ENCODE measurements around the gene C4orf50. TPM values are rescaled to one million over a fixed set of nuclear protein-coding genes. Genes with fewer than 3 reads are reported as not detected.

Gene C4orf50
- total RNA-seq, 1 donor from 2014 or later: not detected

DNA sequence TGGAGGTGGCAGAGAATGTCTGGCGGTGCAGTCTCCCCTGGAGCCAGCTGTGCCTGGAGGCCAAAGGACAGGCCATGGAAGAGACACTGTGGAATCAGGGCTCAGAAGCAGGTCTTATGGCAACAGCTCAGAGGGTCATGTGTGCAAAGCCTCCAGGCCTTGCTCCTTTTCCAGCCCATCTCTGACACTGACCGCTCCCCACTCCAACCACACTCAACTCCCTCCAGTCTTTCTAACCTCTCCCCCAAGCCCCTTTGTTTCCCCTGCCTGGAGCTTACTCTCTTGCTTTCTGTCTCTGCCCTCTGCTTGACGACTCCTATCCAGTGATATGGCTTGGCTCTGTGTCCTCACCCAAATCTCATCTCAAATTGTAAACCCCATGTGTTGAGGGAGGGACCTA, 91.1 kb downstream of the C4orf50 start:
- H3K27ac ChIP-seq (replicated peaks): no peak overlapping the region
- TF ChIP-seq, protein P1, sequence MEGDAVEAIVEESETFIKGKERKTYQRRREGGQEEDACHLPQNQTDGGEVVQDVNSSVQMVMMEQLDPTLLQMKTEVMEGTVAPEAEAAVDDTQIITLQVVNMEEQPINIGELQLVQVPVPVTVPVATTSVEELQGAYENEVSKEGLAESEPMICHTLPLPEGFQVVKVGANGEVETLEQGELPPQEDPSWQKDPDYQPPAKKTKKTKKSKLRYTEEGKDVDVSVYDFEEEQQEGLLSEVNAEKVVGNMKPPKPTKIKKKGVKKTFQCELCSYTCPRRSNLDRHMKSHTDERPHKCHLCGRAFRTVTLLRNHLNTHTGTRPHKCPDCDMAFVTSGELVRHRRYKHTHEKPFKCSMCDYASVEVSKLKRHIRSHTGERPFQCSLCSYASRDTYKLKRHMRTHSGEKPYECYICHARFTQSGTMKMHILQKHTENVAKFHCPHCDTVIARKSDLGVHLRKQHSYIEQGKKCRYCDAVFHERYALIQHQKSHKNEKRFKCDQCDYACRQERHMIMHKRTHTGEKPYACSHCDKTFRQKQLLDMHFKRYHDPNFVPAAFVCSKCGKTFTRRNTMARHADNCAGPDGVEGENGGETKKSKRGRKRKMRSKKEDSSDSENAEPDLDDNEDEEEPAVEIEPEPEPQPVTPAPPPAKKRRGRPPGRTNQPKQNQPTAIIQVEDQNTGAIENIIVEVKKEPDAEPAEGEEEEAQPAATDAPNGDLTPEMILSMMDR (IDR thresholded peaks at IDR 0.05; ENCODE audit: borderline replicate concordance): no peak
- peaks cover 95% of the 10 kb centered on the region for H3K27me3 ChIP-seq (ENCODE audit: low read depth)
- no peak for DNase-seq
- intact Hi-C loops (cut with micrococcal nuclease): no loop called here
- H3K9me3 ChIP-seq (replicated peaks): no peaks in the 10 kb centered on the region
- H3K4me1 ChIP-seq: no peaks in the 10 kb centered on the region
- H3K4me3 ChIP-seq: no peak overlapping the region
- no peaks in the 10 kb centered on the region for H3K36me3 ChIP-seq

DNA sequence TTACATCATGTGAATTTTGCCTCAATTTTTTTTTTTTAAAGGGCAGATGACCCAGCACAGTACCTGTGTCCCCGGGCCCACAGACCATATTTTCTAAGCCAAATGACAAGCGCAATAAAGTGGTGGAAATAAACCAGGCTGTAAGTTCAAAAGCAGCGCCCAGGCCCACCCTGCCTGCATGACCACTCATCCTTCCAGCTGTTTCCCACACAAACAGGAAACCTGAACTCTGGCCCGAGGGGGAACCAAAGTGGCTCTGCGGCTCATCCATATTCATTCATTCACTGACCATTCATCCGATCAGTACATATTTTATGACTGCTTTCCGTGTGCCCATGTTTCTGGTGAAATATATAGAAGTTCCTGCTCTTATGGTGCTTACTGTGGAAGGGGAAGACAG, 91.6 kb downstream of the C4orf50 start:
- Histone ChIP-seq H3K4me3 (no peak overlapping the region), H3K4me1 (no peaks in the 10 kb centered on the region), H3K27me3 (ENCODE audit: low read depth) (peaks cover 95% of the 10 kb centered on the region), H3K27ac (replicated peaks) (no peak overlapping the region), H3K9me3 (replicated peaks) (no peaks in the 10 kb centered on the region), H3K36me3 (no peaks in the 10 kb centered on the region)
- TF ChIP-seq, protein P1 (IDR thresholded peaks at IDR 0.05; ENCODE audit: borderline replicate concordance): no peak
- DNase-seq: no peak
- intact Hi-C loops (cut with micrococcal nuclease): no loop called here

DNA sequence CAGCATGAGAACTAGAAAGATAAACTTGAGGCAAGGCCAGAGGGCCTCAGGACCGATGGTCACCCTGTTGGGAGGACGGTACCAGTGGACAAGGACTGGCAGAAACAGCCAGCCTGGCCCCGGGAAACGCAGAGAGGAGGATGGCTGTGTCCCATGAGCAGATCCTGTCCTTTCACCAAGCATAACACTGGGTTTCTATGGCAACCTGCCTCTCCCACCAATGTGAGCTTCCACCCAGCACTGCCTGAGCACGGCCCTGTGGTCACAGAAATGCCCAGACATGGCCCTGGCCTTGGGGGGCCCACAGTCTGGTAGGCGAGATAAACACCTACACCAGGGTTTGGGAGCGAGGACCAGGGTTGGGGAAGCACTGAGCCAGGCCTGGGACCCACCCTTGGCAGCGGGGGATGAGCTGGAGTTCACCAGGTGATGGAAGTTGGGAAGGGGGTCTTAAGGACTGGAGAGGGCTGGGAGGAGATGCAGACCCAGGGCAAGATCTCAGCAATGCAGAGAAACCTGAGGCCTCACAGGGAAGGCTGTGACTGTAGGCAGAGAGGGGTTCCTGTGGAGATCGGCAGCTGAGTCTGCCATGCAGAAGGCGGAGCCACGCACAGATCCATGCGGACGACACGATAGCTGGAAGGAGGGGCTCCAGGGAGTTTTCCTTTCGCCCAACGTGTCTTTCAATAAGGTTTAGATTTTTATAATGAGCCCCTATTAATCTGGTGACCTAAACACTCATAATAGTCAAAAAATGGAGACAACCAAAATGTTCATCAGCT, 92.6 kb downstream of the C4orf50 start:
- no peak for DNase-seq
- no peaks in the 10 kb centered on the region for H3K4me1 ChIP-seq
- intact Hi-C loops (cut with micrococcal nuclease): no loop called here
- no peaks in the 10 kb centered on the region for H3K9me3 ChIP-seq (replicated peaks)
- no peak overlapping the region for H3K4me3 ChIP-seq
- H3K27ac ChIP-seq (replicated peaks): no peak overlapping the region
- TF ChIP-seq, protein P1 (IDR thresholded peaks at IDR 0.05; ENCODE audit: borderline replicate concordance): no peak
- peaks cover 96% of the 10 kb centered on the region for H3K27me3 ChIP-seq (ENCODE audit: low read depth)
- no peaks in the 10 kb centered on the region for H3K36me3 ChIP-seq

DNA sequence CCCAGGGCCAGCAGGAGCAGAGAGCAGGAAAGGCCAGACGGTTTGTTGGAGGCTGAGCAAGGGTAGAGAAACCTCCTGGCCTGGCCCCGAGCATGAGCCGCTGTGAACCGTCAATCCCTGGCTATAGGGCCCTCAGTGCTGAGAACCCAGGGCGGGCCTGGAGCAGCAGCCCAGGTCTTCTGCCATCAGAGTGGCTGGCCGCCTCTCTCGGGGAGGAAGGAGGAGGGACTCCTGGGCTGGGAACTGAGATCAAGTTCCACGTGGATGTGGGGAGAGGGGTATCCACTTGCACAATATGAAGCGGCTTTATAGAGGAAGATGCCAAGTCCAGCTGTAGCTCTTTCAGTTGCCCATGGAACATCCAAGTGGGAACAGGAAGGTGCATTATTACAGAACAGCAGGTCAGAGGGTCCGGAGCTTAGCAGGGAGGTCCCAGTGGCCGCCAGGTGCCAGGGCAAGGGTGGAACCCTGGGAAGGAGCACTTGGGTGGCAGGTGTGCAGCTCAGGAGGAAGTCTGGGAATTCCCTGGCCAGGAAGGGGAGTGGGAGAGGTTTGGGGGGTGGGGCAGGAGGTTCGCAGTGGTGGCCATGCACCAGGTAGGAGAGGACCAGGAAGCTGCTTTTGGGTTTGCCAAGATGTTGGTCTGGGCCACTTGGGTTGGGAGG, 93.6 kb downstream of the C4orf50 start:
- no peak overlapping the region for H3K27ac ChIP-seq (replicated peaks)
- H3K27me3 ChIP-seq (ENCODE audit: low read depth): peaks cover 96% of the 10 kb centered on the region
- intact Hi-C loops (cut with micrococcal nuclease): no loop called here
- DNase-seq: no peak
- H3K4me3 ChIP-seq: no peak overlapping the region
- H3K4me1 ChIP-seq: no peaks in the 10 kb centered on the region
- no peaks in the 10 kb centered on the region for H3K36me3 ChIP-seq
- TF ChIP-seq, protein P1 (IDR thresholded peaks at IDR 0.05; ENCODE audit: borderline replicate concordance): no peak
- H3K9me3 ChIP-seq (replicated peaks): no peaks in the 10 kb centered on the region

DNA sequence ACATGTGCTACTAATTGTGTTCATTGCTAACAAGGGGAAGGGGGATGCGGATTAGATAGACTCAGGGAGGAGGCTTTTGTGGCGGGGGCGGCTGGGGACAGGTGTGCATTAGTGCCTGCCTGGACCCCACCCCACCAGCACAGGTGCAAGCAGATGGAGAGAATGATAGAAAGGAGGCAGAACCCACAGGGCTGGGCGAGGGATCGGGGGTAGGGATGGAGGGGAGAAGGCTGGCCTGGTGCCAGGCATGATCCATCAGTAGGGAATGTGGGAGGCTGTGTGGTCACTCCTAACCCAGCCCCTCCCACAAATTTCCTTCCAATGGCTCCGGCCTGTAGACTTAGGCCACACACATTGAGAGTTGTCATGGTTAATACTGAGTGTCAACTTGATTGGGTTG, 94.9 kb downstream of the C4orf50 start:
- peaks cover 96% of the 10 kb centered on the region for H3K27me3 ChIP-seq (ENCODE audit: low read depth)
- no peak overlapping the region for H3K27ac ChIP-seq (replicated peaks)
- no peaks in the 10 kb centered on the region for H3K9me3 ChIP-seq (replicated peaks)
- DNase-seq: no peak
- TF ChIP-seq, protein P1 (IDR thresholded peaks at IDR 0.05; ENCODE audit: borderline replicate concordance): no peak
- no peaks in the 10 kb centered on the region for H3K36me3 ChIP-seq
- intact Hi-C loops (cut with micrococcal nuclease): no loop called here
- no peaks in the 10 kb centered on the region for H3K4me1 ChIP-seq
- H3K4me3 ChIP-seq: no peak overlapping the region

Measured in left ventricle myocardium inferior (tissue), 1 donor.